ENCODE results near the gene SPO11.

SPO11 gene

GRCh38 chr20:57329608-57330221, at the start of gene SPO11:
TSS of gene SPO11 (plus strand) at chr20:57329803. CDS start at chr20:57329868, 65 bp downstream.
- DNase-seq: no peak

DNA sequence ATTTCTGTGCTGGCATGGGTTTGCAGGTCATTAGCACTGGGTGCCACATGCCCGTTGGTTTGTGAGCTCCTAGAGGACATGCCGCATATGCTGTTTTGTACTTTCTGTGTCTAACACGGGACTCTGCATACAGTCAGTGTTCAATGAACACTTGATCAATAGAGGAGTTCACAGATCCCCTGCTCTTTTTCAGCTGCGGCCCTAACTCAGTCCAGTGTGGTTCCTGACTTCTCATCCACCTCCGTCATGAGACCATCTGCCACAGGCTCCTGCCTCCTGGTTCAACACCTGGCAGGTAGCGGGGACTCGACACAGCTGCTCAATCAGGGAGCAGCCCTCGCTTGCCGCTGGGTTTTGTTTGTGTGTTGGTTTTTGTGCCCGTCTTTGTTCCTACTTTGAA, 49.4 kb upstream of the SPO11 start:
- DNase-seq: no peak

- DNase-seq: no peak
Observed at GRCh38 chr20:57281900-57282299, 47.7 kb upstream of the SPO11 start.

DNA sequence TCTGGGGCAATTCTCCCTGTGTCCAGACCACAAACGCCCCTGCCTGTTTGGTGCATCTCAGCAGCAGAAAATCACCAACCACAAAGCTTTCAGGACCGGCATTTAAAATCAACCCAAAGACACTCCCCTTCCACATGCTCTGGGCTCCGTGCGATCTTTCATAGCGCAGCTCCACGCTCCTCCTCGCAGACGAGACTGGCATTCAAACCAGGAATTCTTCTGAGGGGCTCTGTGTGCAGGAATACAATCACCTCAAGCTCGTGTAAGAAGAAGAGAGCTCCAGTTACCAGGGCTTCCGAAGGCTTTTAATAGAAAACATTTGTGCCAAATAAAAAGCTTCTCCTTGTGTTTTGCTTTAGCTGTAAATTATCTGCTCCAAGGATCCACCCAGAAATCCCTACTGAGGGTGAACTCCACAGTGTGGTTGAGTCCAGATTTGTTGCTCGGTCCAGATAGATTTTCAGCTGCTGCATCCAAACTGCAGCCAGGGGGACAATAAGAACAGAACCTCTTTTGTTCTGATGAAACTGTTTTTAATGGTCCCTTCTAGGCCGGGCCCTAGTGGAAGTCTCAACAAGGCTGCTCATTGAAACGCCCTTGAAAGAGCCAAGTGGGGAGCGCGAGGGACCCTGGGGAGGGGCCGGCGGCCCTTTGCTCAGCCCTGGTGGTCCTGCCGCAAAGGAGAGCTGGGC, 46.8 kb upstream of the SPO11 start:
- DNase-seq: no peak

DNA sequence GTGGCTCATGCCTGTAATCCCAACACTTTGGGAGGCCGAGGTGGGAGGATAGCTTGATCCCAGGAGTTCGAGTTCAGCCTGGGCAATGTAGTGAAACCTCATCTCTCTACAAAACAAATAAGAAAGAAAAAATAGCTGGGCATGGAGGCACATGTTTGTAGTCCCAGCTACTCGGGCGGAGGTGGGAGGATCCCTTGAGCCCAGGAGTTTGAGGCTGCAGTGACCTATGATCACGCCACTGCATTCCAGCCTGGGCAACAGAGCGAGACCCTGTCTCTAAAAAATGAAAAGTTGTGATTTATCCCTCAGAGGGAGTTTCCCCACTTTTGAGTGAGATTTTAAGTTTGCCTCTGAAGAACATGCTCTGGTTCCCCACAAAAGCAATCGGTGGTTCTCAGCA, 45.7 kb upstream of the SPO11 start:
- DNase-seq: no peak

- DNase-seq: no peak
Observed at GRCh38 chr20:57287007-57287880, 42.4 kb upstream of the SPO11 start.

DNA sequence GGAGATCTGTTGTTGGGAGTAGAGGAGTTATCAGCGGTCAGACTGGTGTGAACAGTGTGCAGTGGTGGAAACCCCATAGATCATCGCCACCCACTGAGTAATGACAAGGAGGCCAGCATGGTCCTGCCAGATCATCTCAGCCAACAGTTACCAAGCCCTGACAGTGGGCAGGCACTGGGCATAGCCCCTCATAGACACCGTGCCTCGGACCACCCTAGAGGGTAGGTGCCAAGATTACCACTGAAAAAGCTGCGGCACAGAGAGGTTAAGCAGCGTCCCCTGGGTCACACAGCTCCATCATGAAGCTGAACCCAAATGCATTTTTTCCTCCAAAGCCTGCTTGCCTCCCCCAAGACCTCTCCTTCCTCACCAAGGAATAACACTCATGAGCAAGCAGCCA, 41.7 kb upstream of the SPO11 start:
- no peak for DNase-seq

DNA sequence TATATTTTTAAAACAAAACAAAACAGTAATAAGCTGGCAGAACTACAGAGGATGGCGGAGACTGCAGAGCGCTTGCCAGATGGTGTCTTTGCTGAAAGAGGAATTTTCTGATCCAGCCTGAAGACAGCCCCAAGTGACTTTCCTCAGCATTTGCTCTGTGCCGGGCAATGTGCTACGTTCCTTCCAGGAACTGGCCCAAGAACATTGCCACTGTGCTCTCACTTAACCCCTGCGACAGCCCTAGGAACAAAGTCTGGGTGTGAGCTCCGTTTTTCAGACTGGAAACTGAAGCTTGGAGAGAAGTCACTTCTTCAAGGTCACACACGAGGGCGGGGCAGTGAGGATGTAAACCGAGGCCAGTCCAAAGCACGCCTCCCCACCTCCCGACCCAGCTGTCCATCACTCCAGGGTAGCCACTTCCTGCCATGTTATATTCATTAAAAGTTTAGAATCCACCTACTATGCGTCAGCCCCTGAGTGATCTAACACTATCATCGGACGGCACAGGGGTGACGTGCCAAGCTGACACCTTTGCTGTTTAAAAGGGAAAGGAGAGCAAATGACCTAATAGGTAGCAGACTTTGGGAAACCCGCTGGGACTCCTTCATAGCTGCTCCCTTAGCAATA, 40.8 kb upstream of the SPO11 start:
- DNase-seq: no peak

- no peak for DNase-seq
Observed at GRCh38 chr20:57289391-57290177, 40.0 kb upstream of the SPO11 start.

GRCh38 chr20:57290178-57290484, 39.5 kb upstream of the SPO11 start:
- no peak for DNase-seq

GRCh38 chr20:57291003-57291402, 38.6 kb upstream of the SPO11 start:
- DNase-seq: no peak

- DNase-seq: no peak
Observed at GRCh38 chr20:57291694-57292093, 37.9 kb upstream of the SPO11 start.

- DNase-seq: no peak
Observed at GRCh38 chr20:57292611-57293010, 37.0 kb upstream of the SPO11 start.

DNA sequence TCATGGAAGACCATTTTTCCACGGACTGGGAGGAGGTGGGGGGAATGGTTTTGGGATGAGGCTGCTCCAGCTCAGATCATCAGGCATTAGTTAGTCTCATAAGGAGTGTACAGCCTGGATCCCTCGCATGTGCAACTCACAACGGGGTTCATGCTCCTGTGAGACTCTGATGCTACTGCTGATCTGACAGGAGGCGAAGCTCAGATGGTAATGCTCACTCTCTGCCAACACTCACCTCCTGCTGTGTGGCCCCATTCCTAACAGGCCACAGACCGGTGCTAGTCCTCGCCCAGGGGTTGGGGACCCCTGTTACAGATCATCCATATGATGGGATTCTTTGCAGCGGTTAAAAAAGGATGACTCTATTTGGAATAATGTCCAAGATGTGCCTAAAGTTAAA, 35.6 kb upstream of the SPO11 start:
- no peak for DNase-seq

- no peak for DNase-seq
Observed at GRCh38 chr20:57294550-57294949, 35.1 kb upstream of the SPO11 start.

DNA sequence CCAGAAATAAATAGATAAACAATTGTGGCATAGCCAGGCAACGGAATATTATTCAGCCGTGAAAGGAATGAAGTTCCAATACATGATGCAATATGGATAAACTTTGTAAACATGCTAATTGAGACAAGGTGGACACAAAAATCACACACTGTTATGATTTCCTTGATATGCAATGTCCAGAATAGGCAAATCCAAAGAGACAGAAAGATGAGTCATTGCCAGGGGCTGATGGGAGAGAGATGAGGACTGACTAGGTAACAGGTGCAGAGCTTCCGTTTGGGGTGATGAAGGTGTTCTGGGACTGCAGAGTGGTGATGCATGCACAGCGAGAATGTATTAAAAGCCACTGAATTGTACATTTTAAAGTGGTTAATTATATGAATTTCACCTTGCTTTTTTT, 31.1 kb upstream of the SPO11 start:
- DNase-seq: no peak

DNA sequence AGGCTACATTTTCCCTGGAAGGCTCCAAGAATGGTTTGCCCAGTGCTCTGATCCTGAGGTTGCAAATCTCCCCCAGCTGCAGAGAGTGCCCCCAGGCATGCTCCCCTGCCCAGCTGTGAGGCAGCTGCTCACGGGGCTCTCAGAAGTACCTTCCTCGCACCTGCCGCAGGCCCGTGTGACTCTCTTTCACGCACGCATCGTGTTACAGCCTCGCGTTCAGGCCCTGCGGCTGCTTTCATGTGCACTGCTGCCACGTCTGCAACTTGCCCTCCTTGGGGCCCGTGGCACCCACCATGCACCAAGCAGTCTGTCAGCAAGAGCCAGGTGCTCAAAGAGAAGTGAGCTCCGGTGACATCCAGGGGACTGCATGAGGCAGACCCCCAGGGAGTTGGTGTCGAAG, 28.6 kb upstream of the SPO11 start:
- DNase-seq: no peak

GRCh38 chr20:57306747-57307146, 22.9 kb upstream of the SPO11 start:
- no peak for DNase-seq

DNA sequence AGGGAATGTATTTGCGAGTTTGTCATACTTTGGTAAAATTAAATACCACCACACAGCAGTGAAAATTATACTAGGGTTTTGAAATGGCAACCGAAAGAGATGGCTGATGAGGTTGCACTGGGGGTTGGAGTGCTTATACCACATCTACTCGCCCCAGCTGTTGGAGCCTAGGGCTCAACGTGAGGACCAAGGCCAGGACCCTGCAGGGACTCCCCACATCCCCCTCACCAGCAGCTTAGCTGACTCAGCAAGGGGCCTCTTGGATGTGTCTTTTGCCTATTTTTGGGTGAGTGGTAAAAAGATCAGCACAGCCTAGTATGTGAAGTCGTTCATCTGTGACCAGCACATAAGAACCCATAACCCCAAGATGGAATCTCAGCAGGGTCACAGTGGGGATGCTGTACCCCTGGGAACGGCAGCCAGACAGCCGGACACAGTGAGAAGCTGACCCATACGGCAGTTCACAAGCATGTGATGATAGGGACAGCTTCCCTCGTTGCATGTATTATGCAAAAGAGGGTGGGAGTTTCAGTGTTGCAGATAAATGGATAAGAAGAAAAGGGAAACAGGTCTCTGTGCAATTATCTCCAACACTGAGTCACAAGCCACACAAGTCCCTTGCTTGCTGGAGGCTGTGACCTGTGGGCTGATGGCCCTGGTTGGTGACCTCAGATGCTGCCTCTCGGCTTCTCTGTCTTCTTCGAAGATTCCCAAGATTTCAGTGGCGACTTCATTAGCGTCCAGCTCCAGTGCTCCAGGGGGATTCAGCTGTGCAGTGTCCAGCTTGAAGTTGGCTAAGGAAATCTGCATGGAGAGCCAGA, 20.9 kb upstream of the SPO11 start:
- DNase-seq: no peak

GRCh38 chr20:57309544-57310115, 20.0 kb upstream of the SPO11 start:
- DNase-seq: no peak

GRCh38 chr20:57310821-57311514, 18.6 kb upstream of the SPO11 start:
- no peak for DNase-seq

All from NCI-H1092 treated with DMSO at 0.1 percent for 48 hours (cell line).